SK-N-MC (cell line): ENCODE measurements around the gene GPC5.

Experiments used
- DNase-seq: peaks from one replicate; pipeline ENCODE4 v3.0.0-alpha.2; 2011; ENCODE audit warnings: low read depth, low spot score
- H3K27ac ChIP-seq: fragments of 200-600 bp; sonication (generic); 2 replicates; pipeline ENCODE4 v1.5.1; 2016; ENCODE audit warnings: mixed run types
- H3K36me3 ChIP-seq: fragments of 200-600 bp; sonication (generic); 2 replicates; pipeline ENCODE4 v1.6.1; 2017; ENCODE audit warnings: antibody characterized with exemption, low read length, mixed read lengths; ENCODE audit not compliant: insufficient read depth
- H3K4me3 ChIP-seq: fragments of 200-600 bp; sonication (generic); 2 replicates; pipeline ENCODE4 v1.5.1; 2016
- H3K9ac ChIP-seq: fragments of 200-600 bp; sonication (generic); 2 replicates; pipeline ENCODE4 v1.8.0; 2017; ENCODE audit warnings: mixed run types, mixed read lengths; ENCODE audit not compliant: insufficient read length
- H3K9me3 ChIP-seq: fragments of 200-600 bp; sonication (generic); 2 replicates; pipeline ENCODE4 v1.6.1; 2017; ENCODE audit warnings: low read depth, mild to moderate bottlenecking, antibody characterized with exemption, low read length, moderate library complexity, mixed read lengths
- EZH2 ChIP-seq: fragments of 200-600 bp; sonication (generic); IDR thresholded peaks from one replicate; pipeline ENCODE4 v1.6.1; 2017; ENCODE audit warnings: antibody characterized with exemption
- FOXP2 ChIP-seq: optimal IDR thresholded peaks from 2 replicates; pipeline ENCODE3; 2011; ENCODE audit warnings: mild to moderate bottlenecking, moderate library complexity; ENCODE audit not compliant: insufficient read depth; ENCODE audit errors: extremely low read length, control extremely low read depth
- POLR2AphosphoS5 ChIP-seq: IDR thresholded peaks from 2 replicates; pipeline ENCODE4 v1.6.1; 2012; ENCODE audit warnings: mild to moderate bottlenecking, low read depth, low read length, borderline replicate concordance

The GPC5 gene

DNA sequence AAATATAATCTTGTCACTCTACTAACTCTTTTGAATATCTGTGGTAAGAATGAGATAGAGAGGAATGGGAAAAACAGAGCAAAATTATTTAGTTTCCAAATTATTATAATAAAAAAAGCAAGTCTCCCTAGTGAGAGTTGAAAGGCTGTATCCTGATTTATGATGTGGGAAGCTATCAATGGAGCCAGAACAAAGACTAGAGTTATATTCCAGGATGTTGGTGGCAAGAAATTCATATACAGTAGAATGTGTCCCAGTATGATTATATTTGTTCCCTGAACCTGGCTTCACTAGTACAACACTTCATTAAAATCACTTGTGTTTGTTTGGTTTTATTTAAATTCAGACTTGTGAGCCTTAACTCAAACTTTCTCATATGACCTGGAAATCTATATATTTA is 630.3 kb downstream of the GPC5 start:
- H3K27ac ChIP-seq: no peak overlapping the region
- no peak overlapping the region for H3K9ac ChIP-seq
- no peak for TF ChIP-seq EZH2
- TF ChIP-seq POLR2AphosphoS5: no peak

DNA sequence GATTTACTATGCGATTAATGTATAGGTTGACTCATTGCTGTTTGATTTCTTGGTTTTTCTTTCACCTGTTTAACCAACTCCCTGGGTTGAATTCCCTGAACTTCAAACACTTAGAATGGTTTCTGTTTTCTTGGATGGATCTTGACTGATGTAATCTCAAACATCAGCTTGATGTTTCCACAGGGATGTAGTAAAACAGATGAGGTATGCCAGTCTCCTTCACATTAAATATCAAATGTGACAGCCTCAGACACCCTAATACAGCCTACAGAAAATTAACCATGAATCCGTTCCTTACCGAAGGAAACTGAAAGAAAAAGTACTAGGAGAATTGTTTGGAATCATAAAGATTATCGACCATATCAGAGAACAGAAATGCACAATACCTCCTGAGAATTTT is 631.2 kb downstream of the GPC5 start:
- TF ChIP-seq EZH2 (no peak), FOXP2 (no peak), POLR2AphosphoS5 (no peak)
- DNase-seq: no peak
- Histone ChIP-seq H3K9me3 (no peaks in the 10 kb centered on the region), H3K36me3 (no peaks in the 10 kb centered on the region), H3K4me3 (no peak overlapping the region), H3K9ac (no peak overlapping the region), H3K27ac (no peak overlapping the region)

More for the DNA sequence above, 630.3 kb downstream of the GPC5 start:
- no peak overlapping the region for H3K4me3 ChIP-seq
- no peaks in the 10 kb centered on the region for H3K36me3 ChIP-seq
- H3K9me3 ChIP-seq: no peaks in the 10 kb centered on the region
- no peak for DNase-seq

DNA sequence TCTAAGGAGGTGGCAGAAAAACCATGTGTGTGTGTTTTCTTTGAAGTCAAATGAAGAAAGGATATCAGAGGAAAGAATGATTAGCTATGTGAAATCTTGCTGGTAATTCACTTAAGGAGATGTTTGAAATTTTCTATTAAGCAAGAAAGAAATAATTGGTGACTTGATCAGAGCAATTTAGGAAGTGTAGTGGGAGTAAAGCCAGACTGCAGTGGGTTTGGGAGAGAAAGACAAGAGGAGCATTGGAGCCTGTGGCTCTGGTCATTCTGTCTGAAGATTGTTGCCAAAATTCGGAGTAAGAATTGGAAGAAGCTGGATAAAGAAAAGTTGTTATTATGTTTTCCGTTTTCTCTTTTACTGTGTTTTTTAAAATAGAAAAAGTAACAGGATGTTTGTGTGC is 640.5 kb downstream of the GPC5 start:
- H3K4me3 ChIP-seq: no peak overlapping the region
- no peak for DNase-seq
- H3K9me3 ChIP-seq: no peaks in the 10 kb centered on the region
- H3K9ac ChIP-seq: no peak overlapping the region
- TF ChIP-seq POLR2AphosphoS5 (no peak), FOXP2 (no peak), EZH2 (no peak)
- H3K27ac ChIP-seq: no peak overlapping the region
- H3K36me3 ChIP-seq: no peaks in the 10 kb centered on the region

DNA sequence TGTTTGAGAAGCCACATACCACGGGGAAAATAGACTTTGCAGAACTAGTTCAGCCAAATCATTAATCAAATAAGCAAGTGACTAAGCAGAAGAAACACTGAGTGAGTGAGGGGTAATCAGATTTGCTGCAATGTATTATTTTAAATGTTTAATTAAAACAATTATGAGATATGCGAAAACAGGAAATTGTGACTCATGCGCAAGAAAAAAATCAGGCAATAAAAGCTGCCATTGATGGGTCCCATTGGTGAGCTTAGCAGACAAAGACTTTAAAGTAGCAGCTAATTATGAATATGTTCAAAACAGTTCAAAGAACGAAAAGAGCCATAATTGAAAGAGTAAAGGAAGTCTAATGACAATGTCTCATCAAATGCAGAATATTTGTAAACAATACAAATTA is 644.1 kb downstream of the GPC5 start:
- no peak overlapping the region for H3K9ac ChIP-seq
- DNase-seq: no peak
- no peak overlapping the region for H3K27ac ChIP-seq
- TF ChIP-seq POLR2AphosphoS5: no peak
- no peak for TF ChIP-seq FOXP2
- TF ChIP-seq EZH2: no peak
- H3K36me3 ChIP-seq: no peaks in the 10 kb centered on the region
- H3K4me3 ChIP-seq: no peak overlapping the region
- H3K9me3 ChIP-seq: no peaks in the 10 kb centered on the region

DNA sequence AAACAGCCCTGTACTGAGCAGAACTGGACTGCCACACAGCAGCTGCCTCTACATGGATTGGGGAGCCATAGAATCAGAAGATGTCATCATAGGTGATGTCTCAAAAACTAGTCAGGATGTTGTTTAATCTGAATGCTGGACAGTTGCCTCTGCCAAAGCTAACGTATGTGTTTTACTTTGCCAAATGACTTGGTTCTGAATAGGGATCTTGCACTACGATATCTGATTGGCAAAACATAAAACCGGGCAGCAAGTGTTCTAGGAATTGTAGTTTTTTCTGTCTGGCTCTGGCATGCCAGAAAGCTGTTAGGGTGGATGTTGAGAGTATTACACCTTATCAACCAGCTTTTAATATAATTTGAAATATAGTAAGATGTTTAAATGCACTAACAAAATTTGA is 645.9 kb downstream of the GPC5 start:
- Histone ChIP-seq H3K4me3 (no peak overlapping the region), H3K9ac (no peak overlapping the region), H3K36me3 (no peaks in the 10 kb centered on the region), H3K27ac (no peak overlapping the region), H3K9me3 (no peaks in the 10 kb centered on the region)
- no peak for DNase-seq
- TF ChIP-seq EZH2: no peak
- no peak for TF ChIP-seq POLR2AphosphoS5
- TF ChIP-seq FOXP2: no peak

DNA sequence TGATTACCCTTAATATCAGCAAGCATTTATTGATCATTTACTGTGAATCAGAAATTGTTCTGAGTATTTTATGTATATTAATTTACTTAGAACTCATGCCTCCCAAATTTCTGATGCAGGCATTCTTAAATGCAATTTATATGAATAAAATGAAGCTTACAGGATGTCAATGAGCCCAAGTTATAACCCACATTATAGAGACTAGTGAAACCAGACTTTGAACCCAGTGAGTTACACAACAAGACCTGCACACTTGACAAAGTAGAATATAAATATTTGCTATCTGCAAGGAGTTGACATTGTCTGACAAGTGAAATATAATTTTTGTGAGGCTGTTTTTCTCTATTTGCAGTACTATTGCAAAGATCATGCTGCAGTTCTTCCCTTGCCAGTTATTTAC is 656.0 kb downstream of the GPC5 start:
- DNase-seq: no peak
- no peaks in the 10 kb centered on the region for H3K9me3 ChIP-seq
- H3K4me3 ChIP-seq: no peak overlapping the region
- no peak overlapping the region for H3K27ac ChIP-seq
- no peak for TF ChIP-seq FOXP2
- TF ChIP-seq EZH2: no peak
- no peak for TF ChIP-seq POLR2AphosphoS5
- H3K9ac ChIP-seq: no peak overlapping the region
- H3K36me3 ChIP-seq: no peaks in the 10 kb centered on the region

DNA sequence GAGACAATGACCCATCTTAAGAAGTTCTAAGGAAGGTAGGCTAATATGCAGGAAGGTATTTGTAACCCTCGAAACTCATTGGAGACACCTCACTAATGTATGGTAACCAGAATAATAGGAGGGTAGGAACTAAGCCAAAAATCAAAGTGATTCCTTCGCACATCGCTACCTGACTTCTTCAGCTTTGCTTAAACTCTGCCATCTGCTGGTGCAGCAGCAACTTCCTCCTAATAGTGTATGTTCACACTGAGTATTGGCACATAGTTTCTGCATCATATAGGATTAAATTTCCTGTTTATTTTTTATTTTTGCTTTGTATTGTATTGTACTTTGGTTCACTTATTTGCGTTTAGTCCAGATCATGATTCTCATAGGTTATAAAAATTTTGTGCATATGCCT is 676.2 kb downstream of the GPC5 start:
- no peak for DNase-seq
- Histone ChIP-seq H3K4me3 (no peak overlapping the region), H3K27ac (no peak overlapping the region), H3K9ac (no peak overlapping the region), H3K36me3 (no peaks in the 10 kb centered on the region), H3K9me3 (no peaks in the 10 kb centered on the region)
- no peak for TF ChIP-seq FOXP2
- no peak for TF ChIP-seq EZH2
- TF ChIP-seq POLR2AphosphoS5: no peak

DNA sequence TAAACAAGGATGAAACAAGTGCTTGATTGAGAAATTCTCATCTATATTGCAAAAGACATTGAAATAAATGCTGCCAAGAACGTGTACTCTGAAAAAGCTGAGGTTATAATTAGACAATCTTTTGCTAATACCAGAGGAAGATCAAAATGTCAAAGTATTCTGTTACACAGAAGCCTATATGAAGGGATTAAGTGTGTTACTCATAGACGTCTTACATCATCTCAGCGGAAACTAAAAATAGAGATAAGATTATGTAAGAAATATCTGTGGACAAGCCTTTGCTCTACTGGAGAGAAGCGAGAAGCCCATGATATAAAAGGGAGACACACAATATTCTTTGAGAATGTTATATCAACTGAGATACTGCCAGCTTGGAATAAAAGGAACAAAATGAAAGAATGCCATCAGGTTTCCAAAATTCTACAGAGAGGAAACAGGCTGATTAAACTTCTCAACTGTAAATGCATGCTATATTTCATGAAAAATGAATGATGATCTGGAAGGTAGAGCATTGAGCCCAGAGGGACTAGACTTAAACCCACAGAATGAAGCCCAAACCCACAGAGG is 699.0 kb downstream of the GPC5 start:
- H3K36me3 ChIP-seq: no peaks in the 10 kb centered on the region
- no peak overlapping the region for H3K4me3 ChIP-seq
- no peak for DNase-seq
- TF ChIP-seq FOXP2 (no peak), POLR2AphosphoS5 (no peak), EZH2 (no peak)
- H3K9me3 ChIP-seq: no peaks in the 10 kb centered on the region
- H3K9ac ChIP-seq: no peak overlapping the region
- no peak overlapping the region for H3K27ac ChIP-seq

DNA sequence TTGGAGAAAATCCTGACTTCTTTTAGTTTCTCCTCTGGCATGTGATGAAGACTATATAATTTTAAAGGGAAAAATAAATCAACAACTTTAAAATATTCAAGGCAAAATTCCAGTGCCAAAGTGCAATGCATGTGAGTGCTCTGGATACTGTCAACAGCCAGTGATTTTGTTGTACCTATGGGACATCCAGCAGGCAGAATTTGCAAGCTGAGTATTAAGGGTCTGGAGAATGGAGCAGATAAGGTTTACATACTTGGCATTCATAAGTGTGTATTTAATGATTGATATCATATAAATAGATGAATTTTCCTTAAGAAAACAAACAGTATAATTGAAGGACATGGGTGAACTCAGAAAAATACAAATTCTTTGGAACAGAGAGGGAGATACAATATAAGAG is 703.4 kb downstream of the GPC5 start:
- no peak overlapping the region for H3K27ac ChIP-seq
- no peak for DNase-seq
- no peak for TF ChIP-seq FOXP2
- no peak for TF ChIP-seq EZH2
- no peak for TF ChIP-seq POLR2AphosphoS5
- no peaks in the 10 kb centered on the region for H3K36me3 ChIP-seq
- H3K4me3 ChIP-seq: no peak overlapping the region
- H3K9ac ChIP-seq: no peak overlapping the region
- no peaks in the 10 kb centered on the region for H3K9me3 ChIP-seq
